Measurements from ENCODE around the gene TNNI2.

GRCh38 chr11:1873048-1873812, 34.4 kb downstream of the TNNI2 start:
- TF ChIP-seq EZH2 (IDR thresholded peaks at IDR 0.05) (no peak), POLR2AphosphoS5 (IDR thresholded peaks at IDR 0.05; ENCODE audit: borderline replicate concordance, low read depth, low read length) (no peak), FOXP2 (optimal IDR thresholded peaks at IDR 0.05; ENCODE audit: control extremely low read depth, extremely low read length, insufficient read depth) (no peak)
